T-cell (primary cell): ENCODE measurements around the gene SIRT7. TPM values are rescaled to one million over a fixed set of nuclear protein-coding genes. Genes with fewer than 3 reads are reported as not detected.
"Not testable (repeated sequence)": the region's sequence is repeated elsewhere in the genome, so short reads cannot be mapped to it uniquely, and the experiment has no call there.

ENCODE experiments used
- ATAC-seq, 4 experiments: fragments of 200-7000 bp in 3 of 4; fragments of 150-1000 bp in 1 of 4; cut with Tn5 transposase; replicated peaks in 1 of 4; 1 replicate in 3 of 4; 2 replicates in 1 of 4; pipeline ENCODE4 v1.10.0; 2021; ENCODE audit warnings: moderate library complexity in 3 of 4, mild to moderate bottlenecking in 2 of 4, moderate number of reproducible peaks in 1 of 4
- CTCF ChIA-PET, 2 donors: fragments of 300-600 bp; sonication (Branson Sonifier 250); formaldehyde crosslinking; loops; one replicate each; lab custom pipeline; 2022; ENCODE audit warnings: antibody characterized with exemption in 2 of 2; lab: Charles Lee
- POLR2A ChIA-PET, 2 donors: fragments of 300-600 bp; sonication (Branson Sonifier 250); formaldehyde crosslinking; loops; one replicate each; lab custom pipeline; 2022; ENCODE audit warnings: antibody characterized with exemption in 2 of 2; lab: Charles Lee
- DNase-seq, 35 experiments: peaks; one replicate each; pipeline versions ENCODE4 v3.0.0 to v3.0.0-alpha.2; 2013 to 2023
- H3K27ac ChIP-seq: one replicate; pipeline ENCODE4 v1.5.1; 2013; ENCODE audit warnings: low read length
- H3K27me3 ChIP-seq, 2 experiments: replicated peaks in 1 of 2; 1 replicate in 1 of 2; 2 replicates in 1 of 2; pipeline versions ENCODE4 v1.6.1 to v1.7.0; 2013; ENCODE audit warnings: low read length in 1 of 2, mixed read lengths in 1 of 2; ENCODE audit not compliant: control insufficient read depth in 2 of 2, insufficient read depth in 2 of 2; ENCODE audit errors: extremely low read depth in 1 of 2
- H3K36me3 ChIP-seq, 2 donors: 1 replicate in 1 of 2; 2 replicates in 1 of 2; pipeline versions ENCODE4 v1.6.1 to v1.7.0; 2013; ENCODE audit warnings: low read length in 1 of 2; ENCODE audit not compliant: control insufficient read depth in 2 of 2, insufficient read depth in 1 of 2; ENCODE audit errors: extremely low read depth in 1 of 2
- H3K4me1 ChIP-seq, 2 experiments: 1 replicate in 1 of 2; 2 replicates in 1 of 2; pipeline versions ENCODE4 v1.6.1 to v1.7.0; 2013; ENCODE audit warnings: low read length in 2 of 2, mixed read lengths in 1 of 2; ENCODE audit not compliant: insufficient read depth in 2 of 2, control insufficient read depth in 1 of 2; ENCODE audit errors: extremely low read depth in 1 of 2
- H3K4me3 ChIP-seq, 2 donors: 1 replicate in 1 of 2; 2 replicates in 1 of 2; pipeline versions ENCODE4 v1.5.1 to v1.7.0; 2013; ENCODE audit warnings: mild to moderate bottlenecking in 2 of 2, low read length in 1 of 2, moderate library complexity in 1 of 2; ENCODE audit not compliant: control insufficient read depth in 1 of 2; ENCODE audit errors: extremely low read depth in 1 of 2
- H3K9me3 ChIP-seq: 2 replicates; pipeline ENCODE4 v1.7.0; 2013
- H3K27ac Mint-ChIP-seq, 2 donors: one replicate each; pipeline ENCODE4 v1.8.0; 2020 to 2021; ENCODE audit warnings: mild to moderate bottlenecking in 2 of 2, mixed read lengths in 2 of 2
- H3K27me3 Mint-ChIP-seq, 2 donors: one replicate each; pipeline ENCODE4 v1.8.0; 2021 to 2022; ENCODE audit warnings: mixed read lengths in 2 of 2
- H3K36me3 Mint-ChIP-seq: one replicate; pipeline ENCODE4 v1.8.0; 2021; ENCODE audit warnings: mixed read lengths
- H3K4me1 Mint-ChIP-seq, 3 donors: one replicate each; pipeline ENCODE4 v1.8.0; 2020 to 2022; ENCODE audit warnings: mixed read lengths in 3 of 3, mild to moderate bottlenecking in 1 of 3
- H3K4me3 Mint-ChIP-seq, 3 donors: one replicate each; pipeline ENCODE4 v1.8.0; 2020 to 2022; ENCODE audit warnings: mild to moderate bottlenecking in 3 of 3, mixed read lengths in 3 of 3, moderate library complexity in 3 of 3
- H3K9me3 Mint-ChIP-seq, 3 donors: one replicate each; pipeline ENCODE4 v1.8.0; 2020 to 2022; ENCODE audit warnings: mixed read lengths in 3 of 3
- WGBS: methylation state at CpG from one replicate; pipeline ENCODE4 v1.1.5; 2013; ENCODE audit warnings: missing lambda C conversion rate; ENCODE audit not compliant: insufficient coverage; 5-methylcytosine and 5-hydroxymethylcytosine counted together
- total RNA-seq, 35 experiments: library from RNA in 6 of 35; stranded (reverse) in 6 of 35; fragments of 120-200 nt in 1 of 35; gene quantifications; one replicate each; pipeline versions ENCODE4 v1.2.1 to v1.2.4 and lab custom pipeline; 2013 to 2026

The SIRT7 gene
- total RNA-seq, 5 donors from 2014 or later (not counting 1 experiment from before 2014, with no cell fraction given): 54.3 to 96.2 (median 77.4) TPM

DNA sequence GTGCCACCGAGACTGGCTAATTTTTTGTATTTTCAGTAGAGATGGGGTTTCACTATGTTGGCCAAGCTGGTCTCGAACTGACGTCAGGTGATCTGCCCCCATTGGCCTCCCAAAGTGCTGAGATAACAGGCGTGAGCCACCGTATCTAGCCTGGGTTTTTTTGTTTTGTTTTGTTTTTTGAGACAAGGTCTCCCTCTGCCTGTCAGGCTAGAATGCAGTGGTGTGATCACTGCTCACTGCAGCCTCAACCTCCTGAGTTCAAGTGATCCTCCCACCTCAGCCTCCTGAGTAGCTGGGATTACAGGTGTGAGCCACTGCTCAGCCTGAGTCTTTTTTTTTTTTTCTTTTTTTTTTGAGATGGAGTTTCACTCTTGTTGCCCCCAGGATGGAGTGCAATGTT lies 35.5 kb upstream of the SIRT7 start:
- peaks cover 2 to 34% of the 10 kb centered on the region in 2 experiments for H3K27me3 ChIP-seq
- H3K27ac ChIP-seq, H3K27me3 Mint-ChIP-seq, H3K4me3 Mint-ChIP-seq, H3K9me3 ChIP-seq, H3K27ac Mint-ChIP-seq, DNase-seq, H3K36me3 ChIP-seq, H3K4me1 ChIP-seq, H3K9me3 Mint-ChIP-seq, ATAC-seq, H3K4me3 ChIP-seq, H3K36me3 Mint-ChIP-seq: not testable (repeated sequence)
- WGBS: 100% methylated on average over 1 of the region's 5 CpGs
- ChIA-PET CTCF (interaction anchor here in 1 of 2 donors (0.7 kb wide), 1 partner anchor 84 kb away, joined by 3 read pairs; no protein-coding TSS in a partner anchor), POLR2A (interaction anchor here in 1 of 2 donors (0.6 kb wide), 1 partner anchor 171 kb away, joined by 4 read pairs; no protein-coding TSS in a partner anchor)
- H3K4me1 Mint-ChIP-seq: peaks cover 2 to 11% (median 7%) of the 10 kb centered on the region in 3 donors

GRCh38 chr17:81952792-81953228 lies 34.8 kb upstream of the SIRT7 start:
- CTCF ChIA-PET: no interaction called here

GRCh38 chr17:81951785-81952684 lies 34.1 kb upstream of the SIRT7 start:
- peaks cover 5 to 7% of the 10 kb centered on the region in 2 experiments for H3K4me1 ChIP-seq
- no peaks in the 10 kb centered on the region for H3K36me3 ChIP-seq
- peaks cover 0 to 21% of the 10 kb centered on the region in 2 experiments for H3K27me3 ChIP-seq
- no peak overlapping the region for H3K4me3 ChIP-seq
- Mint-ChIP-seq H3K9me3 (no peaks in the 10 kb centered on the region), H3K27me3 (peaks cover 0 to 3% of the 10 kb centered on the region in 2 donors), H3K27ac (no peak overlapping the region), H3K4me3 (peak overlapping the region in 1 of 3 donors; percentile 47), H3K4me1 (peaks cover 2 to 10% (median 7%) of the 10 kb centered on the region in 3 donors), H3K36me3 (no peaks in the 10 kb centered on the region)
- DNase-seq (no peak), ATAC-seq (no peak)
- POLR2A ChIA-PET: no interaction called here
- H3K9me3 ChIP-seq: no peaks in the 10 kb centered on the region
- CTCF ChIA-PET: no interaction called here
- 60% methylated on average over 8 of the region's 13 CpGs for WGBS
- H3K27ac ChIP-seq: no peak overlapping the region

More at GRCh38 chr17:81952792-81953228, 34.8 kb upstream of the SIRT7 start:
- Histone ChIP-seq H3K36me3 (no peaks in the 10 kb centered on the region), H3K4me3 (no peak overlapping the region), H3K27ac (no peak overlapping the region), H3K27me3 (peaks cover 0 to 28% of the 10 kb centered on the region in 2 experiments), H3K4me1 (peaks cover 5 to 7% of the 10 kb centered on the region in 2 experiments), H3K9me3 (no peaks in the 10 kb centered on the region)
- H3K4me1 Mint-ChIP-seq: peaks cover 2 to 10% (median 7%) of the 10 kb centered on the region in 3 donors
- no peak for ATAC-seq
- H3K27ac Mint-ChIP-seq: no peak overlapping the region
- no peak for DNase-seq
- peaks cover 0 to 6% of the 10 kb centered on the region in 2 donors for H3K27me3 Mint-ChIP-seq
- no peaks in the 10 kb centered on the region for H3K9me3 Mint-ChIP-seq
- no peaks in the 10 kb centered on the region for H3K36me3 Mint-ChIP-seq
- POLR2A ChIA-PET: interaction anchor here in 1 of 2 donors (0.6 kb wide), 1 partner anchor 171 kb away, joined by 4 read pairs; no protein-coding TSS in a partner anchor
- WGBS: 85% methylated on average over 11 of the region's 16 CpGs
- H3K4me3 Mint-ChIP-seq: no peak overlapping the region

- Histone ChIP-seq H3K4me1 (peaks cover 5 to 7% of the 10 kb centered on the region in 2 experiments), H3K9me3 (no peaks in the 10 kb centered on the region), H3K4me3 (no peak overlapping the region), H3K27me3 (peaks cover 0 to 11% of the 10 kb centered on the region in 2 experiments), H3K27ac (no peak overlapping the region), H3K36me3 (no peaks in the 10 kb centered on the region)
- ATAC-seq: no peak
- 86% methylated on average over 15 of the region's 15 CpGs for WGBS
- CTCF ChIA-PET: interaction anchor here in 1 of 2 donors (0.7 kb wide), 1 partner anchor 80 kb away, joined by 4 read pairs; no protein-coding TSS in a partner anchor
- no peaks in the 10 kb centered on the region for H3K36me3 Mint-ChIP-seq
- no peak overlapping the region for H3K27ac Mint-ChIP-seq
- peaks cover 2 to 10% (median 7%) of the 10 kb centered on the region in 3 donors for H3K4me1 Mint-ChIP-seq
- no peak overlapping the region for H3K4me3 Mint-ChIP-seq
- H3K27me3 Mint-ChIP-seq: peaks cover 0 to 4% of the 10 kb centered on the region in 2 donors
- H3K9me3 Mint-ChIP-seq: no peaks in the 10 kb centered on the region
- POLR2A ChIA-PET: no interaction called here
- DNase-seq: no peak
Observed at GRCh38 chr17:81950501-81950900, 32.5 kb upstream of the SIRT7 start.

- Mint-ChIP-seq H3K9me3 (no peaks in the 10 kb centered on the region), H3K27me3 (peaks cover 0 to 2% of the 10 kb centered on the region in 2 donors), H3K36me3 (no peaks in the 10 kb centered on the region), H3K4me3 (no peak overlapping the region), H3K4me1 (peaks cover 2 to 10% (median 7%) of the 10 kb centered on the region in 3 donors), H3K27ac (no peak overlapping the region)
- Histone ChIP-seq H3K36me3 (no peaks in the 10 kb centered on the region), H3K9me3 (no peaks in the 10 kb centered on the region), H3K27ac (no peak overlapping the region), H3K4me3 (no peak overlapping the region), H3K4me1 (peaks cover 5 to 7% of the 10 kb centered on the region in 2 experiments), H3K27me3 (peaks cover 0 to 8% of the 10 kb centered on the region in 2 experiments)
- ATAC-seq (no peak), DNase-seq (no peak)
- 77% methylated on average over 16 of the region's 17 CpGs for whole genome bisulfite sequencing
- POLR2A ChIA-PET: no interaction called here
- CTCF ChIA-PET: no interaction called here
Observed at GRCh38 chr17:81948635-81949378, 30.8 kb upstream of the SIRT7 start.

DNA sequence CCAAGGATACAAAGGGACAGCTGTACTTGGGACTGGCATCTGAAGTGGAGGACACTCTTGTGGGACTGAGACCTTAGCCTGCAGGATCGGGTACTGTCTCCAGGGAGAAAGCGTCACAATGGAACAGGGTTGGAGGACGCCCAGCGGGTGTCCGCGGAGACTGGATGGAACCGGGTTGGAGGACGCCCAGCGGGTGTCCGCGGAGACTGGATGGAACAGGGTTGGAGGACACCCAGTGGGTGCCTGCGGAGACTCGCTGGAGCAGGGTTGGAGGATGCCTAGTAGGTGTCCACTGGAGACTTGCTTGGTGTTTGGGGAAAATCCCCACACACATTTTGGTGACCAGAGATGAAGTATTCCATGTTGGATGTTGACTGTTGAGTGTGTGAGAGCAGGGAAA lies 29.2 kb upstream of the SIRT7 start, which contains the start of gene MYADML2:
Gene MYADML2 (minus strand): TSS at position 45 of the 400 bp plus-strand sequence. CDS start 5,492 bp downstream, outside the sequence.
- Histone ChIP-seq H3K4me3 (no peak within 1 kb of the TSS), H3K9me3 (no peaks in the 10 kb centered on the region), H3K27ac (no peak within 1 kb of the TSS), H3K4me1 (no peaks in the 10 kb centered on the region), H3K27me3 (peaks cover 0 to 18% of the 10 kb centered on the region in 2 experiments), H3K36me3 (no peaks in the 10 kb centered on the region)
- ATAC-seq: no peak
- CTCF ChIA-PET: no interaction called here
- DNase-seq: no peak
- POLR2A ChIA-PET: no interaction called here
- Mint-ChIP-seq H3K4me3 (no peak within 1 kb of the TSS), H3K27ac (peak within 1 kb of the TSS in 1 of 2 donors; percentile 7), H3K36me3 (no peaks in the 10 kb centered on the region), H3K4me1 (peaks cover 0 to 8% (median 6%) of the 10 kb centered on the region in 3 donors), H3K9me3 (no peaks in the 10 kb centered on the region), H3K27me3 (peaks cover 0 to 6% of the 10 kb centered on the region in 2 donors)
- 87% methylated on average over 4 of the region's 13 CpGs for WGBS
